GM18861 (cell line): ENCODE data around the gene ATP8B3.

Experiments used
- ATAC-seq: cut with Tn5 transposase; IDR thresholded peaks from one replicate; pipeline ENCODE4 v1.9.1; 2021; ENCODE audit not compliant: unreplicated experiment

The ATP8B3 gene

GRCh38 chr19:1850809-1851653, 39.0 kb upstream of the ATP8B3 start:
- no peak for ATAC-seq

- ATAC-seq, result no peak
Measured at GRCh38 chr19:1849886-1850398, 37.9 kb upstream of the ATP8B3 start.

DNA sequence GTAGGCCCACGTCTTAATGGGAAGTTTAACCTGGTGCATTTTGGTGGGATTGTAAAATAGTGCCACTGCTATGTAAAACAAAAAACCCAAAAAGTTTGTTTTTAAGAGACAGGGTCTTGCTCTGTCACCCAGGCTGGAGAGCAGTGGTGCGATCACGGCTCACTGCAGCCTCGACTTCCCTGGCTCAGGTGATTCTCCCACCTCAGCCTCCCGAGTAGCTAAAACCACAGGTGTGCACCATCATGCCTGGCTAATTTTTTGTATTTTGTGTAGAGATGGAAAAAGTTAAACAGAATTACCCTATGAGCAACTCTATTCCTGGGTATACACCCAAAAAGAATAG, 37.0 kb upstream of the ATP8B3 start:
- no peak for ATAC-seq

- ATAC-seq, result peak; percentile 67
Measured at GRCh38 chr19:1848399-1849131, 36.5 kb upstream of the ATP8B3 start, which contains the start of gene REXO1. REXO1 (minus strand) TSS chr19:1848483; CDS start chr19:1848358, 125 bp downstream.

GRCh38 chr19:1847684-1848398, 35.8 kb upstream of the ATP8B3 start:
- ATAC-seq, result peak; percentile 17

GRCh38 chr19:1847348-1847683, 35.2 kb upstream of the ATP8B3 start:
- ATAC-seq, result no peak

- no peak for ATAC-seq
Measured at GRCh38 chr19:1846517-1847204, 34.6 kb upstream of the ATP8B3 start.

DNA sequence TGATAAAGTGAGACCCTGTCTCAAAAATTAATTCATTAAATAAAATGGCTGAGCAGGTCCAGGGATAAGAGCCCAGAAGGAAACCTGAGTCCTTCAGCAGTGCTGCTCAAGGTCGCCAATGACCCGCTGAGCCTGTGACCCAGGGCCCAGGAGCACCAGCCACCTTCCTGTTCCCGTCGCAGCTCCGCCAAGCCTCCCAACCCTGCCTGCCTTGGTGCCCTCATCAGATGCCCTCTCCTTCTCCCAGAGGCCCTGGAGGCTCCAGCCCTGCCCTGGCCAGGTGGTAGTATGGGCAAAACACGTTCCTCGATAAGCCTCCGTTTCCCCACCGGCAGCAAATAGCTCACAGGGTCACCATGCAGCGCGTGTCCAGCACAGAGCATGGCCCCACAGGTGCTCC, 33.6 kb upstream of the ATP8B3 start:
- ATAC-seq, result no peak

DNA sequence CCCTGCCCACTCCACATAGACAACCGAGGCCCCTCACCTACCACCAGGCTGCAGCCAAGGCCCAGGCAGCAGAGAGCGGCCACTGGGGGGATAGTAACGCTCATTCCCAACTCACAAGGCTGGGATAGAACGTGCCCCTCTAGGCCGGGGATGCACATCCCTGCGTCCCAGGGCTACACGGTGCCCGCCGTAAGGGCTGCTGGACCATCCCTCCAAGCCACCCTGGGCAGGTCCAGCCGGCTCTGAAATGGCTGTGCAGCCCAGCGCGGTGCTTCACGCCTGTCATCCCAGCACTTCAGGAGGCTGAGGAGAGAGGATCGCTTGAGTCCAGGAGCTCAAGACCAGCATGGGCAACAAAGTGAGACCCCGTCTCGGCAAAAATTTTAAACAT, 33.0 kb upstream of the ATP8B3 start:
- no peak for ATAC-seq

DNA sequence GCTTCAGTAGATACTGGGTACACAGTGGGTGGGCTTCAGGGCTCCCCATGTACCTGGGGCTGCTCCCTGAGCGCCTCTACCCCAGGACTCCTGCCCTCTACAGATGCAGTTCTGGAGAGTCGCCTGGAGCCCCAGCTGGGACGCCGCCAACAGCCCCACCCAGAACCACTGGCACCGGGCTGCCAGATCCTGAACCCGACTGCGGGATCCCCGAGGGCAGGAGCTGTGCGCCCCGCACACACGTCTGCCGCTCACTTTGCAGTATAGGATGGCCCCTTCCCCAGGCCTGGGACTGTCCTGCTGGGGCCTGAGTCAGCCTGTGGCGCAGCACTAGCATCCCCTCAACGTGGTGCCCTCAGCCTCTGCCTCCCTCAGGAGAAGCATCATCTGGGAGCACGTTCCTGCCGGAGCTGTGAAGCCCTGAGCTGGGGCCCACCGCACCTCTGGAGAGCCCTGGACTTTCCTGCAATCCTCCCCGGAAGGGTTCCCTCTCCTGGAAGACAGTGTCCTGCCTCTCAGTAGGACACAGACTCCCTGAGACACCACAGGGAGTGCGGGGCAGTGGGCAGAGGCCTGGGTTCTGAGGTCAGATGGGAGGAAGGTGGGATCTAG, 32.5 kb upstream of the ATP8B3 start:
- ATAC-seq, result no peak

DNA sequence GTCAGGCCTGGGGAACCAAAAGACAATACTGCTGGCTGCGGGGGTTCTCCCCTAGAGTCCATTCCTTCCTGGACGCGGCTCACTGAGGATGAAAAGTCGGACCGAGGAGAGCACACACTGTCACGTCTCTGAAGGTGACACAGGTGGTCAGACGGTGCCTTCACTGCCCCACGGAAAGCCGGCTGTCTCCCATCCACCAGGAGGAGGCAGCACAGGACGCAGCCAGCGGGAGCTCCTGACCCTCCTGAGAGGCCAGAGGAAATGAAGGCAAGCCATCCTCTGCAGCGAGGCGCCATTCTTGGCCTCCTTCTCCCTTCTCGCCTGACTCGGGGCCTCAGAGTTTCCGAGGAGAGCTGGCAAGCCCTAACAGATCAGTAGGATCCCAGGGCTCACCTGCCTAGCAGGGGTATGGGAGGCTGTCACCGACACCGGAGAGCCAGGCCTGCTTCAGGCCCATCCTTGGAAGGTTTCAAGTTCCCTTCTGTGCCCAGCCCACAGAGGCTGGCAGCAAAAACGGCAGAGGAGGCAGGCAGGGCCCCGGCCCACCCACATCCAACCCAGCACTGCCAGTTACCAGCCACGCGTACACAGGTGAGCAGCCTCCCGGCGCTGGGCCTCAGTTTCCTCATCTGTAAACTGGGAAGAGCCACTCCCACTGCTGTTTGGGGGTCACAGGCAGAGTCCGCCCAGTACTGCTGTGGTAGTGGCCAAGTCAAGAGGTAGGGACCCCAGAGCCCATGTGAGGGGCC, 31.7 kb upstream of the ATP8B3 start:
- no peak for ATAC-seq

GRCh38 chr19:1843116-1843515, 31.0 kb upstream of the ATP8B3 start:
- ATAC-seq, result no peak

DNA sequence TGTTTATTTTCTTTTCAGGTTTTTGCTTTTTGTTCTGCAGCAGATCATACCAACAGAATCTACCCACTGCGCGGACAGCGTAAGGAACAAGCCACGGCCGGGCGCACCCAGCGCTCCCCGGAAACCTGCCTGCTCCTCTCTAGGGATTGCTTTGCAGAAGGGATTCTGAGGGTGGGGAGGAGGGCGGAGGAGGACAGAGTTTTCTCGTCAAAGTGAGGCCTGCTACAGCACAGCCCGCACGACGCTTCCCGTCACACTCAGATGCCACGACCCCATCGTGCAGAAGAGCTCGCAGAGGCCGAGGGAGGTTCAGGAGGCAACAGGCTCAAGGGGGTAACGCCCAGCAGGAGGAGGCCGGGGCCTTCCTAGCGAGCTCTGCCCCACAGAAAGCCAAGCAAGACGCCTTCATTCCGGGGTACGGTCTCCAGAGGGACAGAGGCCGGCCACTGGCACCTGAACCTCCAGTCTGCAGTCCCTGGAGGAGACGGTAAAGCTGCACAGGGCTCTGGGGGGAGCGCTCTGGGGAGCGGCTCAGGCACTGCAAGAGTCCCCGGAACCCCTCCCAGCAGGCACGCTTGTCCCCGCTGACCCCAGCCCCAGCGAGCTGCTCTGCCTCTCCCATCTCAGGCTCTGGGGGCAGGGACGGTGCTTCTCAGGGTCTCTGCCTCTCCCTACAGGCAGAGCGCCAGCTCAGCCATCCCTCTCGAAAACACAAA, 29.3 kb upstream of the ATP8B3 start:
- ATAC-seq, result no peak

GRCh38 chr19:1840541-1841115, 28.6 kb upstream of the ATP8B3 start:
- no peak for ATAC-seq

DNA sequence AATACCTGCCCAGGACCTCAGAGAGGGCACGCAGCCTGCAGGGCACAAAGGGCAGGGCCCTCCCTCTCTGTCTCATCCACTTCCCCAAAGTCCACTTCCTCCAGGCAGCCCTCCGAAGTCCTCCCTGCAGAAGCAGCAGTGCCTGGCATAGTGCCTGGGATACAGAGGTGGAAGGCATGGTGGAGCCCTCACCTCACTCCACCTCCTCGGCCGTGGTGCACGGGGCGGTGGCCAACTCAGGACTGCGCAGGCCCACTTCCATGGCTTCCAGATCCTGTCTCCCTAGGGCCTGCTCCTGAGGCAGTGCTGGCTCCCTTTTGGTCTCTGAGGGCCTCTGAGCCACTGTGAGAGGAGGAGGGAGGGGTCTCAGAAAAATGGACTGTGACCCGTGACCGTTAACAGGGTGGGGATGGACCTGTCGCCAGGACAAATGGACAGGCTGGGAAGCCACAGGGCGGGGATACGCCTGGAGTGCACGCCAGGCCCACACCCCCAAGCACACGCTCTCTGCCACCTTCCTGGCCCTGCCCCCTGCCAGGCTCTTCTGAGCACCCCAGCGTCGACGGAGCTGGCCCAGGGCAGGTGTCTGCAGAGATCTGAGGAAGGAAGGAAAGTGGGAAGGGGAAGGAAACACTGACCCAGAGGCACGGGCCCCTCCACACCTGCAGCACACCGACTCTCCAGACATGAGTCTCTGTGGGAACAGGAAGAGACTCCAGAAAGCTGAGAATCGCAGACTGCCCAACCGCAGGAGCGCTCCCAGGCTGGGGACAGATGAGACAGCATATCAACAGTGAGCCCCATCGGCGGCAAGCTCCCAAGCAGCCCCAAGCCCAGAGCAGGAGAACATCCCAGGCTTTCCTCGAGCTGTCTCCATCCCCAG, 27.8 kb upstream of the ATP8B3 start:
- no peak for ATAC-seq

- no peak for ATAC-seq
Measured at GRCh38 chr19:1837625-1838105, 25.6 kb upstream of the ATP8B3 start.

GRCh38 chr19:1837222-1837565, 25.1 kb upstream of the ATP8B3 start:
- no peak for ATAC-seq
